ENCODE measurements around the gene CCNL2. TPM values are rescaled to one million over a fixed set of nuclear protein-coding genes. Genes with fewer than 3 reads are reported as not detected.

Gene CCNL2
- total RNA-seq, 2 experiments from 2014 or later = 120 to 124 TPM

DNA sequence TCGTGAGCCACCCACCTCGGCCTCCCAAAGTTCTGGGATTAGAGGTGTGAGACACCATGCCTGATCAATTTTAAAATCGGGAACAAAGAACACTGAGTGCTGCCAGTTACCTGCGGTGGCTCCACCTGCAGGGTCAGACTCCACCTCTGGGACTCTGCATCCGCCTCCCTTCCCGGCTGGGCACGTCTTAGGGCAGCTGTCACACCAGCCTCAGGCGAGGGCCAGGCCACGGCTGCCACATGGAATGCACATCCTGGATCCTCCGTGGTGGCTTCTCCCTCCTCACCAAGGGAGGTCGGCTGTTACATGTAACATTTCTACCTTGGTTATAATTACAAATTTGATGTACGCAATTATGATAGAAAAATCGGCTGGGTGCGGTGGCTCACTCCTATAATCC is 34.9 kb downstream of the CCNL2 start:
- Mint-ChIP-seq H3K36me3 (no peaks in the 10 kb centered on the region), H3K27ac (no peak overlapping the region), H3K9me3 (ENCODE audit: low read depth) (no peaks in the 10 kb centered on the region), H3K27me3 (no peaks in the 10 kb centered on the region), H3K4me3 (no peak overlapping the region), H3K4me1 (peaks cover 2% of the 10 kb centered on the region)
- DNase-seq (no peak), ATAC-seq (no peak)
- CTCF ChIA-PET = no interaction called here

DNA sequence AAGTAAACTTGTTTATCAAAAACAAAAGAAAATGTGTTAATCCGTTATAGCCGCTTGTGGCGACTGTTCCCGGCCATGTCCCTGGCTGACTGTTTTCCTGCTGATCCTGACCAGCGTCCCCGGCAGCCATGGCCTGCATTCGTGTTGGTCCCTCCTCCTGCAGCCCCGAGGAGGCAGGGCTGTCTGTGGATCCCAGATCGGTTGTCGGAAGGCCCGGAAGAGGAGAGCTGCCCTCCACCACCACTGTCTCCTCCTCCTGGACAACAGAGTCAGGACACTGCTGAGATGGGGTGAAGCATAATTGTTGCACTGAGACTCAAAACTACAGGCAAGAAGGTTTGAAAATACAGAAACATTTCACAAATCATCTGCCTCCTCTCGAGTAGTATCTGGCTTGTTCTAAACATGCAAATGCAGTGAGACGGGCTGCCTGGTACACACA is 37.1 kb downstream of the CCNL2 start:
- Mint-ChIP-seq H3K9me3 (ENCODE audit: low read depth) (no peaks in the 10 kb centered on the region), H3K36me3 (no peaks in the 10 kb centered on the region), H3K4me1 (peaks cover 8% of the 10 kb centered on the region), H3K27ac (no peak overlapping the region), H3K27me3 (no peaks in the 10 kb centered on the region), H3K4me3 (no peak overlapping the region)
- ATAC-seq = no peak
- CTCF ChIA-PET = no interaction called here
- DNase-seq = no peak

DNA sequence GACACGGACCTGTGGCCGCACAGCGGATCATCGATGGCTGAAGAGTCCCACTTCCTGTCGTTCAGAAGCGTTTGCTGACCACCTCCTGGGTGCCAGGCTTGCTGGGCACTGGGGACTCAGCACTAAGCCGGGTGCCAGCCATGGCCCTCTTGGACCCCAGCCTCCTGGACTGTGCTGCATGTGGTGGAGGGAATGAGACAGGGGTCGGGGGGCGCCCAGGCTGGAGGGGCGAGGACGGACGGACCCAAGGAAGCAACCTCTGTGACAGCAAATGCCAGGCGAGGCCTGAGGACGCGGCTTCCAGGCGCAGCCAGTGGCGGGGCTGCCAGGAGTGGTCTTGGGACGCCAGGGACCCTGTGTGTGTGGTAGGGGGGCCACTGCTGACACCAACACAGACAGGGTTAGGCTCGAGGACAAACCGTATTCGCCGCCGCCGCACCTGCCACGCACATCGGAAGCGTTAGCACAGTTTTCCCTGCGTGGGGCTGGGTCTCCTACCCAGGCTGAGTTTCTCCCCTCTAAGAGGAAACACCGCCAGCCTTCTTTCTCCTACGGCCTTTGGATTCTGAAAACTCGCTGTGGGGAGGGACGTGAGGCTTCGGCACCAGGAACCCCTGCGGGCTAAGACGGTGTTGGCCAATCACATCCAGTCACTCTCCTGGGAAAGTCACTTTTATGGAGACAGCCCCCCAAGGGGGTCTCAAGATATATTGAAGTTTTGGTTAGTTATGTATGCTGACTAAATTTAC is 37.7 kb downstream of the CCNL2 start:
- Mint-ChIP-seq H3K4me1 (peaks cover 8% of the 10 kb centered on the region), H3K36me3 (no peaks in the 10 kb centered on the region), H3K4me3 (no peak overlapping the region), H3K9me3 (ENCODE audit: low read depth) (no peaks in the 10 kb centered on the region), H3K27ac (no peak overlapping the region), H3K27me3 (no peaks in the 10 kb centered on the region)
- CTCF ChIA-PET = no interaction called here
- DNase-seq (no peak), ATAC-seq (no peak)

DNA sequence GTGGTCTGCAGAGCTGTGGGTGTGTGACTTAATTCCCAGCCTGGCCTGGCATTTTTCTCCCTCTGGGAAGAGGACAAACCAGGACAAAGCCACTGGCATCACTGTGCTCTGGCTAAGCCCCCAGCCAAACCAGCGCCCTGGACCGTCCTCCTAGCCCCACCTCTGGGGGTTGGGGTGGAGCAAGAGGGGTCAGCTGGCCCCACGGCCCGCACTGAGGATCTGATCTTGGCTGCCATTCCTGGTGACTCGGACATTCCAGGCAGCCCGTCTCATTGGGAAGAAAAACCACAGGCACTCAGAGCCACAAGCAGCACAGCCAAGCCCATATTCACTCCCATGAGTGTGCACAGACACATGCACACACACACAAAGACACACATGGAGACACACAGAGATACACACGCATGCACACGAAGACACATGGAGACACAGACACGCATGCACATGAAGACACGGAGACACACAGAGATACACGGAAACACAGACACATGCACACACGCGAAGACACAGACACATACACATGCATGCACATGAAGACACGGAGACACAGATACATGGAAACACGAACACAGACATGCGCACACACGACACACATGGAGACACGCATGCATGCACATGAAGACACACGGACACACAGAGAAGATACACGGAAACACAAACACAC is 38.5 kb downstream of the CCNL2 start:
- CTCF ChIA-PET = interaction anchor here (1.5 kb wide), 1 partner anchor 8 kb away, joined by 3 read pairs; no protein-coding TSS in a partner anchor
- H3K4me1 Mint-ChIP-seq = peaks cover 8% of the 10 kb centered on the region
- H3K4me3 Mint-ChIP-seq = no peak overlapping the region
- no peaks in the 10 kb centered on the region for H3K36me3 Mint-ChIP-seq
- ATAC-seq (no peak), DNase-seq (no peak)
- H3K27ac Mint-ChIP-seq = no peak overlapping the region
- H3K9me3 Mint-ChIP-seq (ENCODE audit: low read depth) = no peaks in the 10 kb centered on the region
- no peaks in the 10 kb centered on the region for H3K27me3 Mint-ChIP-seq

DNA sequence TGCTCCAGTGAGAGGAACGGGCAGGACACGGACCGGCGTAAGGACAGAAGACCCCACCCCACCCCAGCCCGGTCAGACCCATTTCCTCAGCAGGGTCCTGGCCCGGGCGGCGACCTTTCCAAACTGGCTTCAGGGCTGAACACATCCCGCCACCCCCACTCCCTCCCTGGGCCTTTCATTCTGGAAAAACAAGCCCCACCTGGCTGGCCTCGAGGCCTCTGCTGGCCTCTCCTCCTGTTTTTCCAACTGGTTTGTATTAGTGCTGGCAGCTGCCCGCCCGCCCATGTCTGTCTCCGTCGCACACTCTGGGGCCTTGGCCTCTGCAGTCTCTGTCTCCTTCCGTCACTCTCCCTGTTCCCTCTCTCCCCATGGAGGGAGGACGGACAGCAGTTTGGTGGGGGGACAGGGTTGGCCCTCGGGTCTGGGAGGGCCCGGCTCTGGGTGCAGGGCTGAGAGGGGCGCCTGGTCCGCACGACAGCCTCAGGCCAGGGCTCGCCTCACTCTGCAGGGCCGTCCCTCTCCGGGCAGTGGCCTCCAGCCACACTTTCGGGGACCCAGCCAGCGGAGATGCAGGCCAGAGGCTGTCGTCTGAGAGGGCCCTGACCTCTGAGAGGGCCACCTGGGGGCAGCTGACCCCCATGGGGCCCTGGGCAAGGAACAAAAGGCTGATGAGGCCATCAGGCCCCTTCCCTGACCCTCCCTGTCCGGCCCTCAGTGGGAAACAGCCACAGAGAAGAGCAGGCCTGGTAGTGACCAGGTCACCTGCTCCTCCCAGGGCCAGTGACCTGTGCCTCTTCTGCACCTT is 39.3 kb downstream of the CCNL2 start:
- Mint-ChIP-seq H3K9me3 (ENCODE audit: low read depth) (no peaks in the 10 kb centered on the region), H3K27me3 (no peaks in the 10 kb centered on the region), H3K27ac (no peak overlapping the region), H3K4me1 (peaks cover 8% of the 10 kb centered on the region), H3K36me3 (no peaks in the 10 kb centered on the region), H3K4me3 (no peak overlapping the region)
- CTCF ChIA-PET = interaction anchor here (1.5 kb wide), 2 partner anchors 9 to 12 kb away, joined by 3 to 7 read pairs; no protein-coding TSS in a partner anchor
- no peak for DNase-seq
- no peak for ATAC-seq

DNA sequence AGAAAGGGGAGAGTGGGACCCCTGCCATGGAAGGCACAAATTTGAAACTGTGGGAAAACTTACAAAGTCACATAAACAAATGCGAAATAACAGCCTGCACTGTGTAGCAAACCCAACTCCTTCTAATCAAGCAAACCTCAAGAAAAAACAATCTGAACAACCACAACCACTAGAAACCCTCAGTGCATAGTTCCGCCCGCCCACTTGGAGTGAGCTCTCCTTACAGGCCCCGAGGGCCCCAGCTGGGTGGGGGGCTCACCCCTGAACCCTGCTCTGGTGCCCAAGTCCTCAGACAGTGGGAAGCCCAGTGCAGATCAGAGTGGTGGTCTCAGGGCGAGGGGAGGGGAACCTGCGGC is 39.8 kb downstream of the CCNL2 start:
- ATAC-seq (peak; percentile 48), DNase-seq (no peak)
- no peaks in the 10 kb centered on the region for H3K9me3 Mint-ChIP-seq (ENCODE audit: low read depth)
- CTCF ChIA-PET = interaction anchor here (1.5 kb wide), 2 partner anchors 9 to 13 kb away, joined by 3 to 7 read pairs; no protein-coding TSS in a partner anchor
- peak overlapping the region; percentile 26 for H3K27ac Mint-ChIP-seq
- H3K4me3 Mint-ChIP-seq = no peak overlapping the region
- H3K4me1 Mint-ChIP-seq = peaks cover 9% of the 10 kb centered on the region
- H3K36me3 Mint-ChIP-seq = no peaks in the 10 kb centered on the region
- H3K27me3 Mint-ChIP-seq = peaks cover under 1% of the 10 kb centered on the region

DNA sequence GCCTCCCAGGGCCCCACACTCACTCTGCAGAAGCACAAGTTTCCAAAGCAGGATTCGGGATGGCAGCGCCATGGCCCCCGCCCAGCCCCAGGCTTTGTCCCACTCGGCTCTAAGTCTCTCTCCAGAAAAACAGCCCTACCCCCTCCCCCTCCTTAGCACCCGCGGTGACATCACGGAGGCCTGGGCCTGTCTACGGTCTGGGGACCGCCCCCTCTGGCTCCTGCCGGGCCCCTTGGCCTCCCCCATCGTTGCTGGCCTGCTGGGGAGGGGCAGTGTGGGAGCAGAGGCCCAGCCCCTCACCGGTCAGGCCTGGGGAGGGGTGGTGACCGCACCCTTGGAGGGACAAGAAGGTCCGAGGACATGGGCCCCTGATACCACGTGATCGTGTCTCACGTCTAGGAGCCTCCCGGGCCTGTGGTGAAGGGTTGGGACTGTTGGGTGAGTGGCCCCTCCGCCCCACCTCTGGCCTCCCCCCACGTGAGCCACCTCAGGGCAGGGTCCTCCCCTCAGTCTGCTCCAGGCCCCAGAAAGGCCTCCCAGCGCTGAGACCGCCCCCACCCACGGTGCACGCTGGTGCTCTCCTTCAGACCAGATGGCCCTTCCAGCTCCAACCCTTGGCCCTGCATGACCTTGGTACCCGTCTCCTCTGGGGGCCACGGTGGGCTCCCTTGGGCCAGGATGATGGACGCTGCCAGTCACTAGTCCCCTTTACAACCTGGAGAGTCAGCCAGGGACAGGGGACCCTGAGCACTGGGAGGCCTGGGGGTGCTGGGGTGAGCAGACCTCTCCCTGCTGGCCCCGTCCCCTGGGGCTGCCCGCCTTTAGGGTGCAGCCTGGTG is 40.5 kb downstream of the CCNL2 start, which contains the start of gene MXRA8:
TSS of gene MXRA8 (minus strand) at position 123 of the 839 bp plus-strand sequence. CDS start at position 72, 51 bp downstream.
- no peak within 1 kb of the TSS for H3K4me3 Mint-ChIP-seq
- H3K27ac Mint-ChIP-seq = peak within 1 kb of the TSS; percentile 26
- no peaks in the 10 kb centered on the region for H3K9me3 Mint-ChIP-seq (ENCODE audit: low read depth)
- peaks cover 7% of the 10 kb centered on the region for H3K27me3 Mint-ChIP-seq
- ATAC-seq (no peak), DNase-seq (no peak)
- peaks cover 11% of the 10 kb centered on the region for H3K4me1 Mint-ChIP-seq
- CTCF ChIA-PET = interaction anchor here (1.2 to 1.7 kb wide), 3 partner anchors 13 to 16 kb away, joined by 3 to 7 read pairs (median 5); partner anchors contain the start of gene AURKAIP1
- no peaks in the 10 kb centered on the region for H3K36me3 Mint-ChIP-seq

DNA sequence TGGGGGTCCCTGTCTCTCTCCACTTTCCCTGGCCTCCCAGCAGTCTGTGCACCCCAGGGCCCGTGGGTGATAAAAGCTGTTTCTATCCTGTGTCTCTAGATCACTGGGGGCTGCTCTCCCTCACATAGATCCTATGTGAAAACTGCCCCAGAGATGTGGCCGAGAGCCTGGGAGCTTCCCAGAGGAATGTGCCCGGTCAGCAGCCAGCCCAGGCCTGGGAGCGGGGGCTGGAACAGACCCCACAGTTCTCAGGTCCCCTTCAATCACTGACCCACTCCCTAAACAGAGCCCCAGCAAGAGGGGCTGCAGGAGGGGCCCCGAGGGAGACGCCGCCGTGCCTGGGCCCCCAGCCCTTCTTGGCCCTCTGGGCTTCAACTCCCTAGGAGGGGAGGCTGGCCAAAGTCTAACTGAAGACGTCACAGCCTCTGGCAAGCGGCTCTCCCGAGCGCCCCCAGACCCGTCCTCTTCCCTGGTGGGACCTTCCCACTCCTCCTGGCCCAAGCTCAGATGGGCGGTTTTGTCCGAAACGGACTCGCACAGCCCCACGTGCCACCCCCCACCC is 41.2 kb downstream of the CCNL2 start:
- H3K4me3 Mint-ChIP-seq = no peak overlapping the region
- H3K9me3 Mint-ChIP-seq (ENCODE audit: low read depth) = no peaks in the 10 kb centered on the region
- H3K27me3 Mint-ChIP-seq = peaks cover 14% of the 10 kb centered on the region
- CTCF ChIA-PET = interaction anchor here (1.2 to 1.7 kb wide), 2 partner anchors 14 to 17 kb away, joined by 3 to 5 read pairs; partner anchors contain the start of gene AURKAIP1
- no peak for DNase-seq
- ATAC-seq = no peak
- H3K36me3 Mint-ChIP-seq = no peaks in the 10 kb centered on the region
- peaks cover 11% of the 10 kb centered on the region for H3K4me1 Mint-ChIP-seq
- no peak overlapping the region for H3K27ac Mint-ChIP-seq

DNA sequence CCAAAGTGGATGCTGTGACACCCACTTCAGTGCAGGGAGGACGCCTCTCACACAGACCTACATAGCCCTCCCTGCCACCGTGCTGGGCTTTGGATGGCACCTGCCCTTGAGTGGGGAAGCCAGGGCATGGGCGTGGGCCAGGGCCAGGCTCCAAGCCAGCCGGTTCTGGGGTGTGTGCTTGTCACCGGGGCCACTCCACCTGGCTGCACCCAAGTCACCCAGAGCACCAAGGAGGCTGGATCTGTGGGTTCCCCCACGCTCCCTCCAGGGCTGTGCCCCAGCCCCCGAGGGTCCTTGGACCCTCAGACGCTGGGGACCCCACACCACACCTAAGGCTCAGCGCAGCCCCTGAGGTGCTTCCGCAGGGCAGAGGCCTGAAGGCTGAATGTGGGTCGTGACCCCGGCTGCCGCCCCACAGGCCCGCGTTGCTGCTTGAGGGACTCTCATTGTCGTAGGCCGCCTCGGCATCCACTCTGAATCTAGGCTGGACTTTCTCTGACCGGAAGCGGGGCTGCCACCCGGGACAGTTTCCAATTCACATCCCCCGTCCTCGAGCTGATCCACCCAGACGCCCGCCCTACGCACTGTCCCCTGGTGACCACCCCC is 42.2 kb downstream of the CCNL2 start:
- Mint-ChIP-seq H3K27me3 (peaks cover 25% of the 10 kb centered on the region), H3K4me1 (peaks cover 15% of the 10 kb centered on the region), H3K9me3 (ENCODE audit: low read depth) (no peaks in the 10 kb centered on the region), H3K4me3 (no peak overlapping the region), H3K27ac (no peak overlapping the region), H3K36me3 (no peaks in the 10 kb centered on the region)
- DNase-seq = no peak
- no peak for ATAC-seq
- CTCF ChIA-PET = interaction anchor here (1.2 kb wide), 1 partner anchor 15 kb away, joined by 3 read pairs; no protein-coding TSS in a partner anchor

DNA sequence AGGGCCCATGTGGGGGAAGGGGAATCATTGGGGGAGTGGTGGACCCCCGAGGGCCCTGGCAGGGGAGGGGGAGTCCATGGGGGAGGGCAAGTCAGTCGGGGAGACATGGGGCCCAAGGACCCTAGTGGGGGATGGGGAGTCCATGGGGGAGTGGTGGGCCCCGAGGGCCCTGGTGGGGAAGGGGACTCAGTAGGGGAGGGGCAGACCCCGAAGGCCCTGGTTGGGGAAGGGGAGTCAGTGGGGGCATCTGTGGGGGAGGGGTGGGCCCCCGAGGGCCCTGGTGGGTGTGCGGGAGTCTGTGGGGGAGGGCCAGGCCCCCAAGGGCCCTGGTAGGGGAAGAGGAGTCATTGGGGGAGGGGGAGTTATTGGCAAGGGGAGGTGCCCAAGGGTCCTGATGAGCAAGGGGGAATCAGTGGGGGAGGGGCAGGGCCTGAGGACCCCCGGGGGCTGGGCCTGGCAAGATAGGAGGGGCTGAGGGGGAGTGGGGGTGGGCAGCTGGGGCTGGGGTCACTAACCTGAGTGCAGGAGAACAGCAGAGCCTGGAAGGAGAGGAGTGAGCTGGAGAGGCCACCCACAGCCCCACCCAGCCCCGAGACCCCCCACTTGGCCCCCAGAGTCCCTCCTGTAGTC is 42.9 kb downstream of the CCNL2 start:
- CTCF ChIA-PET = interaction anchor here (5.0 kb wide), 1 partner anchor 14 kb away, joined by 42 read pairs; no protein-coding TSS in a partner anchor
- Mint-ChIP-seq H3K36me3 (no peaks in the 10 kb centered on the region), H3K27ac (no peak overlapping the region), H3K4me1 (peaks cover 15% of the 10 kb centered on the region), H3K4me3 (no peak overlapping the region), H3K27me3 (peaks cover 25% of the 10 kb centered on the region), H3K9me3 (ENCODE audit: low read depth) (no peaks in the 10 kb centered on the region)
- no peak for DNase-seq
- ATAC-seq = no peak

DNA sequence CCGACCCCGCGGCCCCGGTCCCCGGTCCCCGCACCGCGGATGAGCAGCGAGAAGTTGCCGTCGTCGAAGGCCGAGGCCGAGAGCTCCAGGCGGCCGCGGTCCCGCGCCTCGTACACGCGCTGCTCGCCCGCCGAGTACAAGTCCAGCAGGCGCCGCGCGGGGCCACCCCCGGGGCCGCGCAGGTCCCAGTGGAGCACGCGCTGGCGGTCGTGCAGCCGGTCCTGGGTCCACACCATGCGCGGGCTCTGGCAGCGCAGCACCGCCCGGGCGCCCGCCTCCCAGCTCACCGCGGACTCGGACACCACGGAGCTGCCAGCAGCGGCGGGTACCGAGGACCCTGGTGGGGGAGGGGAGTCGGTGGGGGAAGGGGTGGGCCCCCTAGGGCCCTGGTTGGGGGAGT is 43.7 kb downstream of the CCNL2 start:
- H3K27ac Mint-ChIP-seq = no peak overlapping the region
- no peaks in the 10 kb centered on the region for H3K9me3 Mint-ChIP-seq (ENCODE audit: low read depth)
- CTCF ChIA-PET = interaction anchor here (5.0 kb wide), 1 partner anchor 15 kb away, joined by 42 read pairs; no protein-coding TSS in a partner anchor
- H3K27me3 Mint-ChIP-seq = peaks cover 25% of the 10 kb centered on the region
- no peak overlapping the region for H3K4me3 Mint-ChIP-seq
- peaks cover 15% of the 10 kb centered on the region for H3K4me1 Mint-ChIP-seq
- DNase-seq (no peak), ATAC-seq (no peak)
- H3K36me3 Mint-ChIP-seq = no peaks in the 10 kb centered on the region
